ACHN (cell line): ENCODE data around the gene PRAMEF13.
"Not testable (repeated sequence)": the region's sequence is repeated elsewhere in the genome, so short reads cannot be mapped to it uniquely, and the experiment has no call there.

Experiments used
- DNase-seq: peaks from one replicate; pipeline ENCODE4 v3.0.0-alpha.2; 2015
- in situ Hi-C: cut with HindIII; loops from 2 replicates; pipeline ENCODE4 v1.10.0; 2017; ENCODE audit warnings: low sequenced_read_pairs, low pct_ligation_motif_present, low pct_unique_long_range_greater_than_20kb

The PRAMEF13 gene, protein sequence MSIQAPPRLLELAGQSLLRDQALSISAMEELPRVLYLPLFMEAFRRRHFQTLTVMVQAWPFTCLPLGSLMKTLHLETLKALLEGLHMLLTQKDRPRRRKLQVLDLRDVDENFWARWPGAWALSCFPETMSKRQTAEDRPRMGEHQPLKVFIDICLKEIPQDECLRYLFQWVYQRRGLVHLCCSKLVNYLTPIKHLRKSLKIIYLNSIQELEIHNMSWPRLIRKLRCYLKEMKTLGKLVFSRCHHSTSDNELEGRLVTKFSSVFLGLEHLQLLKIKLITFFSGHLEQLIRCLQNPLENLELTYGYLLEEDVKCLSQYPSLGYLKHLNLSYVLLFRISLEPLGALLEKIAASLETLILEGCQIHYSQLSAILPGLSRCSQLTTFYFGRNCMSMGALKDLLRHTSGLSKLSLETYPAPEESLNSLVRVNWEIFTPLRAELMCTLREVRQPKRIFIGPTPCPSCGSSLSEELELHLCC

DNA sequence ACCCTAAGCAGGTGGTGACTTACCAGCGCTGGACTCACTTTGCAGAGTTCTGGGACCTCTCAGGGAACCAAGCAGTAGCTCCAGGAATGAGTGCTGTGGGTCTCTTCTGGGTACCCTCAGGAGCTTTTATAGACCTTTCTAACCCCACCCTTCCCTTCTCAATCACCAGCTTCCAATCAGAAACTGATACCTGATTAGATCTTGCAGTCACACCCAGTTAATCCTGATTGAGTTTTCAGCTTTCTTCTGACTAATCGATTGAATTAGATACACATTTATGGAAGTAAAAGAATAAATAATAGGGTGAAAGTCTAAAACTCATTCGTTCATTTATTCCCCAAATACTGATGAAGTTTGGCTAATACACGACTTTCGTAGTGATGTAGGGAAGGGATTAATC is at the start of gene PRAMEF13:
Gene PRAMEF13 (minus strand): TSS at position 101 of the 400 bp plus-strand sequence. CDS start 1,820 bp downstream, outside the sequence.
- DNase-seq, in situ Hi-C loops: not testable (repeated sequence)

DNA sequence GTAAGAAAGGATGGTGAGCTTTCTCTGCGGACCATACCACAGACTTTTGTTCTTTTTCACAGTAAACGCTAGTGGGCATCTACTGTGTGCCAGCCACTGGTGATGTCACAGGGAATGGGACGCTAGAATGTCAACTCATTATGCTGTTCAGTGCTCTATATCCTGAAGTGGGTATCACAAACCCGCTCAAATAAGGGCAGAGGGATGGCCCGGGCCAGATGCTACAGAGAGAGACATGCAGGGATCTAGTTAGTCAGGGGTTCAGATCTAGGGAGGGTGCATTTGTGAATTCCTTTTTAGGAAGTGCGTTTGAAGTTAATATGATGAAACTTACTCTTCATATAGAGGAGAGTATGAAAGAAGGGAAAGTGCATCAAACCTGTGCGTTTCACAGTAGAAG is 45.9 kb upstream of the PRAMEF13 start:
- DNase-seq, in situ Hi-C loops: not testable (repeated sequence)

DNA sequence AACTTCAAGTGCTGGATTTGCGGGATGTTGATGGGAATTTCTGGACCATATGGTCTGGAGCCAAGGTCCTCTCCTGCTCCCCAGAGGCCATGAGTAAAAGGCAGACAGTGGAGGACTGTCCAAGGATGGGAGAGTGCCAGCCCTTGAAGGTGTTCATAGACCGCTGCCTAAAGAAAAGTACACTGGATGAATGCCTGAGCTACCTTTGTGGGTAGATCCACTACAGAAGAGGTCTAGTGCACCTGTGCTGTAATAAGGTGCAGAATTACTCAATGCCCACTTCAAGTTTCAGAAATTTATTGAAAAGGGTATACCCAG is 45.3 kb upstream of the PRAMEF13 start:
- in situ Hi-C loops, DNase-seq: not testable (repeated sequence)

DNA sequence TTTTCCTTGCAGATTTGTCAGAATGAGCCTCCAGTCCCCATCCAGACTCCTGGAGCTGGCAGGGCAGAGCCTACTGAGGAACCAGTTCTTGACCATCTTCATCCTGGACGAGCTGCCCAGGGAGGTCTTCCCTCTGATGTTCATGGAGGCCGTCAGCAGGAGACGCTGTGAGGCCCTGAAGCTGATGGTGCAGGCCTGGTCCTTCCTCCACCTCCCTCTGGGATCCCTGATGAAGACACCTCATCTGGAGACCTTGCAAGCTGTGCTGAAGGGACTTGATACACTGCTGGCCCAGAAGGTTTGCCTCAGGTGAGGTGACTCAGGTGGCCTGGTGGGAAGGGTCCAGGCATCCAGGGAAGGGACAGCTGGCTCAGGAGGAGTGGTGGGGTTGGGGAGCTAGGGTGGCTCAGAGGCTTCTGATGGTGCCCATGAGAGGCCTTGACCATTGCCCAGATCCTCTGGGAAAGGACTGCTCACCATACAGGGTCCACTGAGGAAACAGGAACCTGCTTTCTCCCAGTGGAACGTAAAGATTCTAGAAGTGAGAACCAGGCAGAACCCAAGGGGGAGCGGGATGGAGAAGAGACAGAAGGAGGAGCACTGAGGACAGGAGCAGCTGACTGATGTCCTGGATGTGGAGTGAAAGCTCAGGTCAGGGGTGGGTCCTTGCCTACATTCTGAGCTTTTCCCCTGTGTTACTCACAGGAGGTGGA is 44.8 kb upstream of the PRAMEF13 start:
- DNase-seq, in situ Hi-C loops: not testable (repeated sequence)

DNA sequence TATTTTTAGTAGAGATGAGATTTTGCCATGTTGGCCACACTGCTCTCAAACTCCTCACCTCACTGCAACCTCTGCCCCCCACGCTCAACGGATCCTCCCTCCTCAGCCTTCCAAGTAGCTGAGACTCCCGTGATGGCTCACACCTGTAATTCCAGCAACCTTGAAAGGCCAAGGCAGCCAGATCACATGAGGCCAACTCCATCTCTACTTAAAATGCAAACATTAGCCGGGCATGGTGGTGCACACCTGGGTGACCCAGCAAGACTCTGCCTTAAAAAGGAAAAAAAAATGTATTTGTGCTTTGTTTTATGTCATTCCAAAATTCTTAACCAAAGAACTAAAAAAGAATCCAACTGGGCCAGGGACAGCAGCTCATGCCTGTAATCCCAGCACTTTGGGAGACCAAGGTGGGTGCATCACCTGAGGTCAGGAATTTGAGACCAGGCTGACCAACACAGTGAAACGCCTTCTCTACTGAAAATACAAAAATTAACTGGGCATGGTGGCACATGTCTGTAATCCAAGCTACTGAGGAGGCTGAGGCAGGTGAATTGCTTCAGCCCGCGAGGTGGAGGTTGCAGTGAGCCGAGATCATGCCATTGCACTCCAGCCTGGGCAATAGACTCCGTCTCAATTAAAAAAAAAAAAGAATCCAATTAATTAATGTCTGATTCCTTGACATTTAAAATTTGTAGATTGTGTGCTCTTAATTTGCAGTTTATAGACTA is 42.5 kb upstream of the PRAMEF13 start:
- in situ Hi-C loops, DNase-seq: not testable (repeated sequence)

DNA sequence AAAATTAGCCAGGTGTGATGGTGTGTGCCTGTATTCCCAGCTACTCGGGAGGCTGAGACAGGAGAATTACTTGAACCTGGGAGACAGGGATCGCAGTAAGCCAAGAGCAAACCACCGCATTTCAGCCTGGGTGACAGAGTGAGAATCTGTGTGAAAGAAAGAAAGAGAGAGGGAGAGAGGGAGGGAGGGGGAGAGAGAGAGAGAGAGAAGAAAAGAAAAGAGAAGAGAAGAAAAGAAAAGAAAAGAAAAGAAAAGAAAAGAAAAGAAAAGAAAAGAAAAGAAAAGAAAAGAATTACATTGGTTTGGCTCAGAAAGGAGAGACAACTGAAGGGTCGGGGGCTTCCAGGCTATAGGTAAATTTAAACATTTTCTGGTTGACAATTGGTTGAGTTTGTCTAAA is 38.4 kb upstream of the PRAMEF13 start:
- in situ Hi-C loops, DNase-seq: not testable (repeated sequence)

DNA sequence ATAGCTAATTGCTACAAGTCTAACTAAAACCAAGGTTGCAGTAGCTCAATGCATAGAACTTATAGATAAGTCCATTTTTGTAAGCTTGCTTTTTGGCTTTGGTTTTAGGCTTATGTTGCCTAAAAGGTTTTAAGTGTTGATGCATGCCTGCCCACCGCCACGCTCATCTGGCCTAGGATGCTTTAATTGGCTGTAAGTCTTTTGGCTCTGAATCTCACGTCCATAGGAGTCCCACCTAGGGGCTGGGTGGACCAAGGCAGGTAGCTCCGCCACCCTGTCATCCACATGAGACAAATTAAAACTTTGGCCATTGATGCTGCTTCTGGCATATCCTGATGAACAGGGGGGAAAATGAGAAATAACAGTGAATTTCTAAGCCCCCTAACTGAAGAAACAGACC is 36.4 kb upstream of the PRAMEF13 start:
- DNase-seq, in situ Hi-C loops: not testable (repeated sequence)

DNA sequence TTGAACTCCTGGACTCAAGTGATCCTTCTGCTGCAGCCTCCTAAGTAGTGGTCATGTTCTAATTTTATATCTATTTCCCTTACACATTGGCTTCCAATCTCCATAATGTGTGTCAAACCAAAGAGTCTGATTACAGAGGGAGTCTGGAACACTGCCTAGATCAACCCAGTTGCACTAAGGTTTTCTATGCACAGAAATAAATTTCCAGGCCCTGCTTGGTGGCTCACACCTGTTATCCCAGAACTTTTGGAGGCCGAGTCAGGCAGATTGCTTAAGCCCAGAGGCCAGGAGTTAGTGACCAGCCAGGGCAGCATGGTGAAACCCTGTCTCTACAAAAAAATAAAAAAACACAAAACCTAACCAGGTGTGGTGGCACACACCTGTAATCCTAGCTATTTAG is 32.8 kb upstream of the PRAMEF13 start:
- in situ Hi-C loops, DNase-seq: not testable (repeated sequence)

DNA sequence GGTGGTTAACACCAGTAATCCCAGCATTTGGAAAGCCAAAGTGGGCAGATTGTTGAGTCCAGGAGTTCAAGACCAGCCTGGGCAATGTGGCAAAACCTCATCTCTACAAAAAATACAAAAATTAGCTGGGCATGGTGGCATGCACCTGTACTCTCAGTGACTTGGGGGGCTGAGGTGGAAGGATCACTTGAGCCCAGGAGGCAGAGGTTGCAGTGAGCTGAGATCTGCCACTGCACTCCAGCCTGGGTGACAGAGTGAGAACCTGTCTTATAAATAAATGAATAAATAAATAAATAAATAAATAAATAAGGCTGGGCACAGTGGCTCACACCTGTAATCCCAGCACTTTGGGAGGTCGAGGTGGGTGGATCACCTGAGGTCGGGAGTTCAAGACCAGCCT is 30.8 kb upstream of the PRAMEF13 start:
- in situ Hi-C loops, result not testable (repeated sequence)

DNA sequence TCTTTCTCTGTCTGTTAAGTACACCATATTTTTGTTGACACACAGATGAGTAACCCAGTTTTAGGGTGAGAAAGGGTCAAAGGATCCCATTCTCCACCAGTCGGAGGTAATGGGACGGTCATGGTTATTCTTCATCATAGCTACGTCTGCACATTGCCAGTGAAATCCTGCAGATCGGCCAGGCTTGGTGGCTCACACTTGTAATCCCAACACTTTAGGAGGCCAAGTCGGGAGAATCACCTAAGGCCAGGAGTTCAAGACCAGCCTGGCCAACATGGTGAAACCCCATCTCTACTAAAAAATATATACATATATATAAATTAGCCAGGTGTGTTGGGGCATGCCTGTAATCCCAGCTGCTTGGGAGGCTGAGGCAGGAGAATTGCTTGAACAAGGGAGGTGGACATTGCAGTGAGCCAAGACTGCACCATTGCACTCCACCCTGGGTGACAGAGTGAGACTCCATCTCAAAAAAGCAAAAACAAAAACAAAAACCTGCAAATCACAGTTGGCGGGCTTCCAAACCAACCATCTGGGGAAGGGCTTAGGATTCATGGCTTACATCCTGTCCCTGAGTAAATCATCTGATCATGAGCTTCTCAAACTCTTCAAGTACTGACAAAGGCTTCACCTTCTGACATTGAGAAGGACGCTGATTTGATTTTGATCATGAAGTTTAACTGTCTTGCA is 30.0 kb upstream of the PRAMEF13 start:
- in situ Hi-C loops, DNase-seq: not testable (repeated sequence)

More for the DNA sequence above, 30.8 kb upstream of the PRAMEF13 start:
- not testable (repeated sequence) for DNase-seq

DNA sequence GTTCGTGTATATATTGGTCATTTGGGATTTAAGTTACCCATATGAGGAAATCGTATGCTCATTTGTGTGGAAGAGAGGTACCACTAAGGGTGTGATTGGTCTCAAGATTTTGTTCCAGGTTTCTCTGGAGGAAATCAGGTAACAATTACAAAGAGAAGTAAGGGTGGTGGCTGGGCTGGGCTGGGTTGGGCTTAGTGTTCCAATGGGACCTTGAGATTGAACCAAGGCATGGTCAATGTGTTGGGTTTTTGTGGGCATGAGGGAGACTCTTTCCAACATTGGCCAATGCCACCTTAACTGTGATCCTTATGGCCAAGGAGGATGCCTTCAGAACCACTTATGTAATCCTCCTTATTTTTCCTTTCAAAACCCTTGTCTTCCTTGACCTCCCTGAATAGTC is 29.4 kb upstream of the PRAMEF13 start:
- DNase-seq, in situ Hi-C loops: not testable (repeated sequence)

DNA sequence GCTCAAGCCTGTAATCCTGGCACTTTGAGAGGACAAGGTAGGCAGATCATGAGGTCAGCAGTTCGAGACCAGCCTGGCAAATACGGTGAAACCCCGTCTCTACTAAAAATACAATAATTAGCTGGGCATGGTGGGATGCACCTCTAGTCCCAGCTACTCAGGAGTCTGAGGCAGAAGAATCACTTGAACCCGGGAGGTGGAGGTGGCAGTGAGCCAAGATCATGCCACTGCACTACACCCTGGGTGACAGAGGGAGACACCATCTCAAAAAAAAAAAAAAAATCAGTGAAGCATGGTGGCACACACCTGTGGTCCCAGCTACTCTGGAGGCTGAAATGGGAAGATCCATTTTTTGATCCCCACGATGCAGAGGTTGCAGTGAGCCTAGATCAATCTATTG is 28.9 kb upstream of the PRAMEF13 start:
- in situ Hi-C loops, DNase-seq: not testable (repeated sequence)

DNA sequence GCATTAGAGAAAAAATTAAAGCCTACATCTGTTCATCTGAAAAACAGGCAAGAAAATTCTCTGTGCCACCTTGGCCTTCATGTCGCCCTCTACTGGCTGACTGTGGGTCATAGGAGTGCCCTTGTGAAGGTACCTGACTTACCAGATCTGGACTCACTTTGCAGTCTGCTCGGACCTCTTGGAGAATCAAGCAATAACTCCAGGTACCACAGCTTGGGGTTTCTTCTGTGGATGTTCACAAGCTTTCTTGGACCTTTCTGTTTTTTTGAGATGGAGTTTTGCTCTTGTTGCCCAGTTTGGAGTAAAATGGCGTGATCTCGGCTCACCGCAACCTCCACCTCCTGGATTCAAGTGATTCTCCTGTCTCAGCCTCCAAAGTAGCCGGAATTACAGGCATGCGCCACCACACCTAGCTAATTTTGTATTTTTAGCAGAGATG is 27.2 kb upstream of the PRAMEF13 start:
- peak; percentile 41 for DNase-seq
- in situ Hi-C loops, result no loop called here

DNA sequence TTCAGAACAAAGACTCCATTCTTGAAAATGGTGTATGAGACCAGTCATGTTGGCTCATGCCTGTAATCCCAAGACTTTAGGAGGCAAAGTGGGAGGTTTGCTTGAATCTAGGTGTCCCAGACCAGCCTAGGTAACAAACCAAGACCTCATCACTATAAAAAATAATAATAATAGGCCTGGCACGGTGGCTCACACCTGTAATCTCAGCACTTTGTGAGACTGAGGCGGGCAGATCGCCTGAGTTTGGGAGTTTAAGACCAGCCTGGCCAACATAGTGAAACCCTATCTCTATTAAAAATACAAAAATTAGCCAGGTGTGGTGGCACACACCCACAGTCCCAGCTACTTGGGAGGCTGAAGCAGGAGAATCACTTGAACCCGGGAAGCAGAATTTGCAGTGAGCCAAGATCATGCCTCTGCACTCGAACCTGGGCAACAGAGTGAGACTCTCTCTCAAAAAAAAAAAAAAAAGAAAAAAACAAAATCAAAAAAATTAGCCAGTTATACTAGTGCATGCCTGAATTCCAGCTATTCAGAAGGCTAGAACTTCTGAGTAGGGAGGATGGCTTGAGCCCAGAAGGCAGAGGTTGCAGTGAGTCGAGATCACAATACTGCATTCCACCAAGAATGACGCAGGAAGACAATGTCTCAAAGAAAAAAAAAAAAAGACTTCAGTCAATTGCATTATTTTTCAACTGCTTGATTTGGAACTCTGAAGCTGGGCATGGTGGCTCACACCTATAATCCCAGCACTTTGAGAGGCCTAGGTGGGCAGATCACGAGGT is 26.3 kb upstream of the PRAMEF13 start:
- in situ Hi-C loops, DNase-seq: not testable (repeated sequence)

DNA sequence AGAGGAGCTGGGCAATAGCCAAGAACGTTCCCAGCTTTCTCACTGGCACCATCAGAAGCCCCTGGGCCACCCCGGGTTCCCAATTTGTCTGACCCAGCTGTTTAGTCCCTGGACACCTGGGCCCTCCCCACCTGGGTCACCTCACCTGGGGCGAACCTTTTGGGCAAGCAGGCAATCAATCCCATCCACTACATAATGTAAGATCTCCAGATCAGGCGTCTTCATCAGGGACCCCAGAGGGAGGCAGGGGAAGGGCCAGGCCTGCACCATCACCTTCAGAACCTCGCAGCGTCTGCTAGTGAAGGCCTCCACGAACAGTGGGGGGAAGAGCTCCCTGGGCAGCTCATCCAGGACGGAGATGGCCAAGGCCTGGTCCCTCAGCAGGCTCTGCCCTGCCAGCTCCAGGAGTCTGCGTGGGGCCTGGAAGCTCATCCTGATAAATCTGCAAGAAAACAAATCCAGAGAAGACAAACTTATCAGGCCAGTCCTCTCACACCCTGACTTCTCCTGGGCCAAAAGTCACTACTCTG is 24.5 kb upstream of the PRAMEF13 start, which contains the start of gene PRAMEF18:
Gene PRAMEF18 (minus strand): TSS at position 480 of the 530 bp plus-strand sequence. CDS start 48 bp downstream, at position 432.
- DNase-seq, in situ Hi-C loops: not testable (repeated sequence)

DNA sequence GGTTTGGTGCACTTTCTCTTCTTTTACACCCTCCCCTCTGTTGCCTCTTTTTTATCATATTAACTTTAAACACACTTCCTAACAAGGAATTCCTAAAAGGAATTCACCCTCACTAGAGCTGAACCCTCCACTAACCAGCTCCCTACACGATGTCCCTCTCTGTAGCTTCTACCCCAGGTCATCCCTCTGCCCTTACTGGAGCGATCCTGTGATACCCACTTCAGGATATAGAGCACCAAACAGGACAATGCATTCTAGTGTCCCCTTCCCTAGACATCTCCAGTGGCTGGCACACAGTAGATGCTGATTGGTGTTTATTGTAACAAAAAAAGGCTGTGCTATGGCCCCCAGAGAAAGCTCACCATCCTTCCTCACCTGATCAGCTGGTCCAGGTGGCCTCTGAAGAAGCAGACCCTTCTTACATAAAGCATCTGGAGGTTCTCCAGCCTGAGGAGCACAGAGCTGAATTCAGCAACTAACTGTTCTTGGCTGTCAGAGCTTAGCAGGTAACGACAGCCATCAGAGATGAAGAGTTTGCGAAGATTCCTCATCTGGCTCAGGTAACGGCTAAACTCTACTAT is 23.4 kb upstream of the PRAMEF13 start:
- DNase-seq, result no peak
- in situ Hi-C loops, result no loop called here

DNA sequence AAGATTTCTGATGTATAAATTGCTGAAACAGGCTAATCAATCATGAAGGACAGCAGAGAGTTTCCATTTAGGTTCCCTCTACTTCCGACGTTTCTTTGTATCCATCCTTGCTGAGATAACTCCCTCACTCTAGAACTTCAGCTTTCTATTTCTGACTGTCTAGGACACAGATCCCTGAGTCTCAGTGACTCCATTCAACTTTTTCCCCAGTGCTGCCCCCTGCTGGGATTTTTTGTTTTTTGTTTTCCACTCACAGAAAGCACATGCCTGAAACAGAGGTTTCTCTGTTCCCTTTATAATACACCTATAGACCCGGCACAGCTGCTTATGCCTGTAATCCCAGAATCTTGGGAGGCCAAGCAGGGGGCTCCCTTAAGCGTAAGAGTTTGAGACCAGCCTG is 21.6 kb upstream of the PRAMEF13 start:
- in situ Hi-C loops, DNase-seq: not testable (repeated sequence)
